Right ventricle myocardium inferior (tissue), 1 donor: ENCODE data around the gene KRTAP10-1. TPM values are rescaled to one million over a fixed set of nuclear protein-coding genes. Genes with fewer than 3 reads are reported as not detected.

Experiments
- ATAC-seq: fragments of 200-7000 bp; cut with Tn5 transposase; one replicate; pipeline ENCODE4 v1.9.1; 2020; ENCODE audit warnings: mild to moderate bottlenecking, moderate library complexity
- DNase-seq: peaks from one replicate; pipeline ENCODE4 v3.0.0; 2021; ENCODE audit errors: missing footprints
- intact Hi-C: fragments of 100-400 bp; cut with DNase I; formaldehyde crosslinking; loops from one replicate; pipeline ENCODE4 v1.11.0; 2022
- total RNA-seq: library from RNA; stranded (reverse); fragmentation: NEBNext Ultra II Directional; extraction: Animal tissue kit (Norgen Biotek cat#: 25700); gene quantifications from one replicate; pipeline ENCODE4 v1.2.1, GENCODE V29; 2021
- donor health status: DM: no; HTN: yes; CAD: no; lungs with severe emphysema.

Gene KRTAP10-1
- total RNA-seq, 1 donor from 2014 or later, result not detected

DNA sequence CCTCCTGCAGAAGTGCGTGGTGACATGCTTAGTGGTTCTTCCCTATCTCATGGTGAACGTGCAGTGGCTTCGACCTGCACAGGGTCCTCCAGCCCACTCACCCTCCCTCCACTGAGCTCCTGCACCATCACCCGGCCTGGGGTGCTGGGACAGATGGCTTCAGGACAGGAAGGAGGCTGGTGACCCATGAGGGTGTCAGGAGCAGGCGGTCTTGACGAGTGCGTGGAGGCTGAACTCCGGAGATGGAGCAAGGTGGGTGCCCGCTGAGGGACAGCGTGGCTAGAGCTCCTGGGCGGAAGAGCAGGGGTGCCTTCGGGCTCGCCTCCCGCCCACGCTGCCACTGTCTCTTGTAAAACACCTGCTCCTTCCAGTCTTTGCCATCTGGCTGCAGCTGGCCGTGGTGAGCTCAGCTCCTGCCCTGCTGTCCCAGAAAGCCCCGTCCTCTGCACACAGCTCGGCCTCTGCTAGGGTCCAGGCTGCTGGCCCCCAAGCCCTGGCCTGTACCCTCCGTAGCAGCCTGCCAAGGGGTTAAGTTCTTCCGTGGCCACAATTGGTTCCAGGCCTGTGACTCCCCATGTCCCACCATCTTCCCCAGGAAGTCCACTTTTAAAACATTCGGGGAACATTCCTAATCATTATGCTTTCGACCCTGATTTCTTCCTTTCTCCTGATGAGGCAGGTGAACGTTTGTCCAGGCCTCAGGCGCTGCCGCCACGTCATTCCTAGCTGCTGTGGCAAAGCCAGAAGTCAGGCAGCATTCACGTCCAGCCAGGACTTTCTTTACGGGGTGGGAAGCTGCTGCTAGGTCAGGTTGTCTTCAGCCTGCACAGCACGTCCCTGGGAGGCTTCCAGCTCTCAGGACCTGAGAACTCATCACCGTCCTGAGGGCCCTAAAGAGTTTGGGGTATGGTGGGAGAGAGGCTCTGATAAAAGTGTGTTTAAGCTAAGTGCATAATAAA, 8.1 kb downstream of the KRTAP10-1 start:
- intact Hi-C loops, result no loop called here
- DNase-seq (no peak), ATAC-seq (no peak)

DNA sequence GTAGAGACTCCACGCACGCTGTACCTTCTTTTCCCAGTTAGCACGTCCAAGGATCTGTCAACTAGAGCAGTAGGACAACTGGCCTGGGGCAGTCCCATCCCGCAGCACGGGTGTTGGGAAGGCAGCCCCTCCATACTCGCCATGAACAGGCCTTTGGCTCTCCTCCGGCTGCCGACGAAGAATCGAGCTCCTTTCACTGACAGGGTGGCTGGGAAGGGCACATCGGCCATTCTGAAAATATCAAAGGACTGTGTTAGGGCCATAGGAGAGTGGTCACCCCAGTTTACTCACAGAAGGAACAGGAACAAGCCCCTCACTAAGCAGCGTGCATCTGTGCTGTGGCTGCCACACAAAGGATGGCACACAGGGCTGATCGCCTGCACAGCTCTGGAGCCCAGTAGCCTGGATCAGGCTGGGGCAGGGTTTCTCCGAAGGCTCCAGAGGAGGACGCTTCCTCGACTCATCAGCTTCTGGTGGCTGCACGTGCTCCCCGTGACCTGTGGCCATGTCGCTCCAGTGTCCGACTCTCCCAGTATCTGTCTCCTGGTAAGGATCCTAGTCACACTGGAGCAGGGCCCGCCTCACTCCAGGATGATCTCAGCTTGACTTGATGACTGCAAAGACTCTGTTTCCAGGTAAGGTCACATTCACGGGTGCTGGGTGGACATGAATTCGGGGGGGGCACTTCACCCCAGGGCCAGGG, 8.9 kb downstream of the KRTAP10-1 start:
- no peak for DNase-seq
- intact Hi-C loops, result no loop called here
- no peak for ATAC-seq

DNA sequence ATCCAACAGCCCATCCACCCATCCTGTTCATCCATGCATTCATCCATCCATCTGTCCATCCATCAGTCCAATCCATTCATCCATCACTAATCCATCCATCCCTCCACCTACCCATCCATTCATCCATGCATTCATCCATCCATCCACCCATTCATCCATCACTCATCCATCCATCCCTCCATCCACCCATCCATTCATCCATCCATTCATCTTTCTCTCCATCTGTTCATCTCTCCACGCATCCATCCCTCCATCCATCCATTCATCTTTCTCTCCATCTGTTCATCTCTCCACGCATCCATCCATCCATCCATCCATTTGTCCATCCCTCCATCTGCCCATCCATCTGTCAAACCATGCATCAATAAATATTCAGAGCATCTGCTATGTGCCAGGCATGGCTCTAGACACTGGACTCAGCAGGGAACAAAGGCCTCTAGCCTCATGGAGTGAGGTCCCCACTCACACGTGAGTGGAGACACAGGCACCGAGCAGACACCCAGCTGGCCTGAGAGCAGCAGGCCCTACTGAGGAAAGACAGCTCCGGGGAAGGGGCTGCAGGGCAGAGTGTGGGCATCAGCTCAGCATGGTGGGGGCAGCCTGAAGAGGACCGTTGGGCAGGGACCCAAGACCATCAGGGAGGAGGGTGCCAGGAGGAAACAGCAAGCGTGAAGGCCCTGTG, 9.6 kb downstream of the KRTAP10-1 start:
- ATAC-seq, result no peak
- intact Hi-C loops, result no loop called here
- no peak for DNase-seq

DNA sequence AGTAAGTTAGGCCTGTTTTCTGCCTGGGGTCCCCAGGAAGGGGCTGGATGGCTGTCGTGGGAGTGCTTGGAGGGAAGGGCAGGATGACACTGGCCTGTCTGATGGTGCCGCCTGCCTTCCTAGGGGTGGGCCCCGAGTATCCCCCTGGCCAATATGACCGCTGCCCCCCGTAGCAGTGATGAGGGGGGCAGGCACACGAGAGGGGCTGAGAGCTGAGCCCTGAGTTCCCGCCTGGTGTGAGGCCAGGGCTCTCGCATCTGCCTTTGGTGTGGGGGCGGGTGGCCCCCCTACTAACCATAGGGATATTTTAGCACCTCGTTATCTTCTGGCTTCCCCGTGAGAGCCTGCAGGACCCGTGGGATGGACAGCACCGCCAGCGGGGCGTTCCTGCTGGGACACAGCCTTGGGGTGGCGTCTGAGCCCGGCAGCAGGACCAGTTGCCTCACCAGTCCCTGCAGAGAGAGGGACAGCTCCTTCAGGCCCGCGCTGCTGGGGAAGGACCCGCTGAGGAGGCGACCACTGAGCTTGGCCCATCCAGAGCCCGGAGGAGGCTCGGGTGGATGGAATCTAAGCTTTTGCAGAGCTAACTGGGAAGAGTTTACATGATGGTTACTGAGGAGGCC, 10.4 kb downstream of the KRTAP10-1 start:
- no peak for ATAC-seq
- intact Hi-C loops, result no loop called here
- DNase-seq, result no peak

DNA sequence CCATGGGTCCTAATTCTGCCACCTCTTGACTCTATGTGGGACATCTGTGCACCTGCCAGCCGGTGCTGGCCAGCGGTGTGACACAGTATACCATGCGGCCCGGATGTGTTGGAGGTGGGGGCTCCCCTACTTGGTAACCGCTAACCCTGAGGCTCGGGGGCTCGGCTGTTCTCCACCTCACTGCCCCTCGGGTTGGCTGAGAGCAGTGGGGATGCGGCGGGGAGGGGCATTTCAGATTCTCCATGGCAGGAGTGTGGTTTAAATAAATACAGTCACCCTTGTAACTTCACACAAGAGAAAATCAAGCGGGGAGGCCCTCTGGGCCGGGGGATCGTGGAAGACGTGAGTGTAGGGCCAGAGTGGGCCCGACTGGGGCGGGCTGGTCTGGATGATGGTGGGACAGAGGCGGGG, 11.0 kb downstream of the KRTAP10-1 start:
- intact Hi-C loops, result no loop called here
- DNase-seq (no peak), ATAC-seq (no peak)

DNA sequence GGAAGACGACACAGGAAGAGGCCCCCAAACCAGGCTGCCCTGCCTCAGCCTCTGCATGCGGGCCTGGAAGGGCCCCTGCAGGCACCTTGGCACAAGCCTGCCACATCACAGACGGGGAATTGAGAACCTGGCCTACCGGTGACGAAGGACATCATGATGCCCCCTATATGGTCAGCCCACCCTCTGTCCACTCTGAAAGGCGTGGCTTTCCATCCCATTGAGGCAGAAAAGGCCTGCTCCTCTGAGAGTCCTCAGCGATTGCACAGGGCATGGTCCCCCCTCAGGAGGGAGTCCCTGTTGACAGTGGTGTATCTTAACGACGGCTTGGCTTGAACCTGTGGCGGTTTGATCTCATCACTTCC, 11.4 kb downstream of the KRTAP10-1 start:
- no peak for DNase-seq
- intact Hi-C loops, result no loop called here

DNA sequence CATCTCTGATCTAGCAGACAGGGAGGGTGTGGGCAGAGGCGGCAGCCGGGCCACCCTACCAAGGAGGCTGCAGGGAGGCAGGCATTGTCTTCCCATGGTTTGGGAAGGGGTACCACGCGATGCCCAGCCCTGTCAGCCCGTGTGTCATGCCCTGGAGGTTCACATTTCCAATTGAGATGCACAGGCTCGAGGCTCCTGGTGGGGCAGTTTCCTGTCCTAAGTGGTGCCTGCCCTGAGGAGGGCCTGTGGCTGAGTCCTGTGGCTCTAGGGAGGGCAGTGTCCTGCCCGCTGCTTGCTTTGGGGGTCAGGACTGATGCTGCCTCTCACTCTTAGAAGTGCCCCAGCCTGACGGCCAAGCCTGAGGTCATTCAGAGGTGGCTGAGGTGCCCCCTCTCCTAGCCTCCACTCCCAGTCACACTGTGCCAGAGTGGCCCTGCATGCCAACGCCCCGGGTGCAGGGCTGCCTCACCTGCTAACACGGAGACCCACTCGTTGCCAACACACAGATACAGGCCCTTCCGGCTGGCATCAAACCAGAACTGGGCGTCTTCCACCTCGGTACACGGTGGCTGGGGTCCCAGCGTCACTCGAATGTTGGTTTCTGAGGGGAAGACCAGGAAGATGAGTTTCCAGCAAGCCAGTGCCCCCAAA, 11.9 kb downstream of the KRTAP10-1 start:
- no peak for DNase-seq
- intact Hi-C loops, result no loop called here
- no peak for ATAC-seq

More for the DNA sequence above, 11.4 kb downstream of the KRTAP10-1 start:
- no peak for ATAC-seq

DNA sequence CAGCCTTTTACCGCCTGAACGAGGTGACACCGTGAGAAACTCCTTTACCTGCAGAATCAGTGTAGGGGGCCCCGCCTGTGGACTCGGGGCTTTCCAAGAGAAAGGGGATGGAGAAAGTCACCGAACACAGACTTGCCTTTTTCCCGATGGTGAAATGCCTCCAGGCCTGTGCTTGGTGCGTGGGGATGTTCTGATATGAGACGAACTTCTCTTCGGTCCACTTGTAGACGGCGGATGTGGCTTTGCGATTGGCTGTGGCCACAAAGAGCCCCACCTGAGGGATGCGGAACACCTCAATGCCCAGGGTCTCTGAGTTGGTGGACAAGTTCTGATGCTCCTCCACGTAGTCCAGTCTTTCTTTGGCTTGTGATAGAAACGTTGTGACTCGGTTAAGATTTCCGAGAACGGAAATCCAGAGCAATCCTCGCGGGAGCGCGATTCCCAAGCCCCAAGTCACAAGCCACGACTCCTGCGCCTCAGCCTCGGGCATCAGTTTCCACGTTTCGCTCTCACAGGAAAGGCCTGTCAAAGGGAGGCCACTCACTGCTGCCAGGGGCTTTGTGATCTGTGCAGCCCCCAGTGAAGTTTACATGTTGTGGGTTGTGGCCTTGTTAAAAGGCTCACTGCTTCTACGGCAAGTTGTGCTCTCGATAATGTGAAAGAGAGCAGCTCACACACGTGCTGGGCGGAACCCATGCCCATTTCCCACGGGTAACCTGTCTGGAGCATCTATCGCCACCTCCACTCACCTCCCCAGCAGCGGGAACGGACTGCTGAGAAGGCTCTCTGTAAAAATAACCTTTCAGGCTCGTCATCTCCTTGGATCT, 12.6 kb downstream of the KRTAP10-1 start:
- ATAC-seq, result no peak
- DNase-seq, result no peak
- intact Hi-C loops, result no loop called here

DNA sequence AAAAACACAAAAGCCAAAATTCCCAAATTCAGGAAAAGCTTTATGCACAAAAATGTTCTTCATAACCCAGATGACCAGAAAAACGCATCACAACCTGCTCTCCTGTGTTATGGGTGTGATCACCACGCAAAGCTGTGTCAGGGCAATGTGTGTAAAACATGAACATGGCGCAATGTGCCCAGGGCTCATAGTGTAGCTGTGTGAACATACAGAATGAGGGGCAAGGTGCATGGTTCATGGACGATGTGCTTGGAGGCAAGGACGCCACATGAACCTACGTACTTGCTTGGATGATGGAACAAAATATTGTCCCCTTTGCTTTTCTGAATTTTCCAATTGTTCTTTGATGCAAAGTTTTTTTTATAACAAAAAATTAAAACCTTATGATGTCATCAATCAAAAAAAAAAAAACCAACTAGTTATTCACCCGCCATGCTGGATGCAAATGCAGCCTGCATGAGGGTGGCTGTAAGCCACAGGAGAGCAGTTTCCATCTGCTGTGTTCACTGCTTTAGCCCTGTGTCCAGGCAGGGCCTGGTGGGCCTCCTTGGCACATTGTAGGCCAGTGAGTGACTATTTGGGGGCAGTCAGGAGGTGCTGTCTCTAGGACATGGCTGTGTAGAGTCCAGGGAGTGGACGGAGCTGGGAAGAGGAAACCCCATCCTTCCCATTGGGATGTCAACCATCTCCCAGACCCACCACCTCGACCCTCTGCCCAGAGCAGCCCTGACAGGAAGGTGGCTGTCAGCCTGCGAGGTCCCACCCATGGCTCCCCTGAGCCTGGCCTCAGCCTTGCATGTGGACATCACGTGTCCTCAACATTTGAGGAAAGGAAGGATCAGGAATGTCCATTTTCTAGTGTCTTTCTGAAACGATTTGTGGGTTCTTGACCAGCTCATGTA, 13.6 kb downstream of the KRTAP10-1 start:
- ATAC-seq, result no peak
- no peak for DNase-seq
- intact Hi-C loops, result no loop called here

DNA sequence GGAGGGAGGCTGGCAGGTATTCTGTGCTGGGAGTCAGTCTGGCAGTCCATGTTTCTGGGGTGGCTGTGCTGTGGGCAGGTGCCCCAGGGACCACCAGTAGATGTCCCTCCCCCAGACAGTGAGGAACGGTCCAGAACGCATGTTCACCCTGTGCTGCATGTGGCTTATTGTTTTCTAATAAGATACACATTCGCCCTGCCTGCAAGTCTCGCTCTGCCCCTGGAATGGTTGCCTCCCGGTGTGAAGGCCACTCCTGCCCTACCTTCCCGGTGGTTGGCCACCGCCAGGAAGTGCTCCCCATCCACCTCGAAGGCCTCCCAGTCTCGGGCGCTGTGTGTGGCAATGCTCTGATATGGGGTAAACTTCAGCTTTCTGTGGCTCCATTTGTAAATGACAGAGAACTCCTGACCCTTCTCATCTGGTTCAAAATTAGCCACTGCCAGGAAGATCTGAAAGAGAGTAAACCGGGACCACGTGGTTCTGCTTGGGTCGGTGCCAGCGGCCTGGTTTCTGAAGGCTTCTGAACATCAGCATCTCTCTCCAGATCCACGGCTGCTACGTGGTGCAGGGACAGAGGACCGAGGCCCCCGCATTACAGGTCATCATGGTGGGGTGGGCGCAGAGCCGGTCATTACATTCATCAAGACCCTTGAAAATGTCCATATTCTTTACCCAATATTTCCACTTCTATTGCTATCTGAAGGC, 14.5 kb downstream of the KRTAP10-1 start:
- ATAC-seq (no peak), DNase-seq (no peak)
- intact Hi-C loops, result no loop called here

DNA sequence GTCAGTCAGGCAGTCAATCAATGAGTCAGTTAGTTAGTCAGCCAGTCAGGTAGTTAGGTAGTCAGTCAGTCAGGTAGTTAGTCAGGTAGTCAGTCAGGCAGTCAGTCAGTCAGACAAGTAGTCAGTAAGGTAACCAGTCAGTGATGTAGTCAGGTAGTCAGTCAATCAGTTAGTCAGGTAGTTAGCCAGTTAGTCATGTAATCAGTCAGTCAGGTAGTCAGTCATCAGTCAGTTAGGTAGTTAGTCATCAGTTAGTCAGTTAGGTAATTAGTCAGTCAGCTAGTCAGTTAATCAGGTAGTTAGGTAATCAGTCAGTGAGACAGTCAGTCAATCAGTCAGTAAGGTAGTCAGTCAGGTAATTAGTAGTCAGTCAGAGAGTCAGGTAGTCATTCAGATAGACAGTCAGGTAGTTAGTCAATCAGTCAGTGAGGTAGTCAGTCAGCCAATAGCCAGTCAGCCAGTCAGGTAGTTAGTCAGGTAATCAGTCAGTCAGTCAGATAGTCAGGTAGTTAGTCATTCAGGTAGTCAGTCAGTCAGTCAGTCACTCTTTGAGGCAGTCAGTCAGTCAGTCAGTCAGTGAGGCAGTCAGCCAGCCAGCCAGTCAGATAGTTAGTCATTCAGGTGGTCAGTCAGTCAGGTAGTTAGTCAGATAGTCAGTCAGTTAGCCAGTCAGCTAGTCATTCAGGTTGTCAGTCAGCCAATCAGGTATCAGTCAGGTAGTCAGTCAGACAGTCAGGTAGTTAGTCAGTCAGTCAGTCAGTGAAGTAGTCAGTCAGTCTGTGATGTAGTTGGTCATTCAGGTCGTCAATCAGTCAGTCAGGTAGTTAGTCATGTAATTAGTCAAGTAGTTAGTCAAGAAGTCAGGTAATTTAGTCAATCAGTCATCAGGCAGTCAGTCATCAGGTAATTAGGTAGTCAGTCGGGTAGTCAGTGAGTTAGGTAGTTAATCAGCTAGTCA, 15.3 kb downstream of the KRTAP10-1 start:
- intact Hi-C loops, result no loop called here
- no peak for DNase-seq
- ATAC-seq, result no peak

DNA sequence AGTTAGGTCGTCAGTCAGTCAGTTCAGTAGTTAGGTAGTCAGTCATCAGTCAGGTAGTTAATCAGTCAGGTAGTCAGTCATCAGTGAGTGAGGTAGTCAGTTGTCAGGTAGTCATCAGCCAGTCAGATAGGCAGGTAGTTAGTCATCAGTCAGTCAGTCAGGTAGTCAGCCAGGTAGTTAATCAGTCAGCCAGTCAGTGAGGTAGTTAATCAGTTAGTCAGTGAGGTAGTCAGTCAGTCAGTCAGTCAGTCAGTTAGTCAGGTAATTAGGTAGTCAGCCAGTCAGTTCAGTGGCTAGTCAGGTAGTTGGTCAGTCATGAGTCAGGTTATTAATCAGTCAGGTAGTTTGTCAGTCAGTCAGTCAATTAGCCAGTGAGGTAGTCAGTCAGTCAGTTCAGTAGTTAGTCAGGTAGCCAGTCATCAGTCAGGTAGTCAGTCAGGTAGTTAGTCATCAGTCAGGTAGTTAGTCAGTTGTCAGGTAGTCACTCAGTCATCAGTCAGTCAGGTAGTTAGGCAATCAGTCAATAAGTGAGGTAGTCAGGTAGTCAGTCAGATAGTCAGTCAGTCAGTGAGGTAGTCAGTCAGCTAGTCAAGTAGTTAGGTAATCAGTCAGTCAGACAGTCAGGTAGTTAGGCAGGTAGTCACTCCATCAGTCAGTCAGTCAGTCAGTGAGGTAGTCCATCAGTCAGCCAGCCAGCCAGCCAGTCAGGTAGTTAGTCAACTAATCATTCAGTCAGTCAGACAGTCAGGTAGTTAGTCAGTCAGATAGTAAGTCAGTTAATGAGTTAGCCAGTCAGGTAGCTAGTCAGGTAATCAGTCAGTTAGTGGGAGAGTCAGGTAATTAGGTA, 16.2 kb downstream of the KRTAP10-1 start:
- DNase-seq (no peak), ATAC-seq (no peak)
- intact Hi-C loops, result no loop called here

DNA sequence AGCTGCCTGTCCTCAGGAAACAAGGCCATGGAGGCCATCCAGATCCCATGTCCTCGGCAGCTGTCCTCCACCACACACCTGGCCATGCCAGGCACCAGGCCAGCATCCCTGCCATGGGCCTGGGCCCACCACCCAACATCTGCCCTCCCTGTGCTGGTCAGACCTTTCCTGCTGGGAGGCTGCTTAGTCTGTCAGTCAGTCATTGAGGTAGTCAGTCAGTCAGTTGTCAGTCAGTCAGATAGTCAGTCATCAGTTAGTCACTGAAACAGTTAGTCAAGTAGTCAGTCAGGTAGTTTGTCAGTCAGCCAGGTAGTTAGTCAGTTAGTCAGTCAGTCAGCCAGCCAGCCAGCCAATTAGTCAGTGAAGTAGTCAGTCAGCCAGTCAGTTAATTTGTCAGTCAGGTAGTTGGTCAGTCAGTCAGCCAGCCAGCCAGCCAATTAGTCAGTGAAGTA, 17.2 kb downstream of the KRTAP10-1 start:
- ATAC-seq (no peak), DNase-seq (no peak)
- intact Hi-C loops, result no loop called here
